ENCODE results near the gene RAP1GDS1.

- TF ChIP-seq POLR2A (IDR thresholded peaks at IDR 0.05) (no peak), CTCF (IDR thresholded peaks at IDR 0.05) (no peak)
Measured at GRCh38 chr4:98434816-98435215, 173.6 kb downstream of the RAP1GDS1 start.
